Stimulated activated CD4-positive, alpha-beta T cell treated with anti-CD3 and anti-CD28 coated beads, Interleukin-2, amount 100 ng/mL, for 4 hours (primary cell): ENCODE data around the gene LIMD2.
A peak's percentile ranks its signal among the peaks of the same experiment; 100 is the strongest.

Experiments
- DNase-seq: peaks from one replicate; pipeline ENCODE4 v3.0.0-alpha.2; 2020; ENCODE audit warnings: low read depth

The LIMD2 gene

DNA sequence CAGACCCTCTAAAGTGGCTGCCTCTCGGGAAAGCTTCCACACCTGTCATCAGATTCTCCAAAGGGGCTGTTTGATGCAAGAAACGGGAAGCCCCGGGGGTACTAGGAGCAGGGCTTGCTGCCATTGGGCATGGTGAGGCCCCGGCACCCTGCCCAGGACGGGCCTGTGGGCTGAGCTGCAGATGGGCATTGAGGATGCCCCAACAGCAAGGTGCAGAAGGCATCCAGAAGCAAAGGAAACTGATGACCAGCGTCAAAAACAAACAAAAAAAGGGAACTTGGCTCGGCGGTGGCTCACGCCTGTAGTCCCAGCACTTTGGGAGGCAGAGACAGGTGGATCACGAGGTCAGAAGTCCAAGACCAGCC lies 1.5 kb upstream of the LIMD2 start:
- no peak for DNase-seq

DNA sequence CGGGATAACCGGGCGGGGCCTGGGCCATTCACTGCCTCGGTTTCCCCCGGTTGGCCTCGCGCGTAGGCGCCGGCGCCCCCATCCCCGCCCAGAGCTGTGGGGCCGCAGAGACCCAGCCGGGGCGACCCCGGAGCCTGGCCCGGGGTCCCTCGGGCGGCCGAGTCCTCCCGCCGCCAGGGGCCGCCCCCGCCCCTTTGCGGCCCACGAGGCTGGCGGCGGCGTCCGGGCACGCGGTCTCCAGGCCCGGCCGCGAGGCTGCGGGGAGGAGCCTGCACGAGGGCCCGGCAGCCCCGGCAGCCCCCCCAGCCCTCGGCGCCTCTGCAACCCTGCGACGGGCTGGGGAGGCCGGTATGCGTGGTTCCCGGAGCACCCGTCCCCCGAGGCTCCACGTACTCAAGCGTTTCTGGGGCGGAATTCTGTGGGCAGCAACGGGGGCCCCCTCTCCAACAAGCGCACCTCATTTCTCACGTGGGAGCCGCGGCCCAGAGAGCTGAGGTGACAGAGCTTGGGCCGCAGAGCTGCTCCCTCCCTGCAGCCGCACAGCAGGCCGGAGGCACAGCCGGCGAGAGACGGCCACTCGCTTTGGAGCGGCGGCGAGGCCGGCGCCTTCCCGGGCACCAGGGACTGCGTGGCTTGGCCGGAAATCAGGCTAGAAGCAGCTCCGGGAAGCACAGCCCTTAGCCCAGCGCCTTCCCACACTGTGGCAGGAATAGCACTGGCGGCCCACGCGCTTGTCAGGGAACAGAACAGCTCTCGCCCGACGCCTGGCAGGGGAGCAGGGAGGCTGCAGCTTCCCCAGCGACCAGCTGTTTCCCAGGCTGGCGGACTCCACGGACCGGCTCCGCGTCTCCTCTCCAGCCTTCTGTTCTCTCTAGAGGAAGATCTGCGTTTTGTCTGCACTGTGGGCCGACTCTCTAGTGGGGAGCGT lies 867 bp upstream of the LIMD2 start:
- DNase-seq, result no peak

DNA sequence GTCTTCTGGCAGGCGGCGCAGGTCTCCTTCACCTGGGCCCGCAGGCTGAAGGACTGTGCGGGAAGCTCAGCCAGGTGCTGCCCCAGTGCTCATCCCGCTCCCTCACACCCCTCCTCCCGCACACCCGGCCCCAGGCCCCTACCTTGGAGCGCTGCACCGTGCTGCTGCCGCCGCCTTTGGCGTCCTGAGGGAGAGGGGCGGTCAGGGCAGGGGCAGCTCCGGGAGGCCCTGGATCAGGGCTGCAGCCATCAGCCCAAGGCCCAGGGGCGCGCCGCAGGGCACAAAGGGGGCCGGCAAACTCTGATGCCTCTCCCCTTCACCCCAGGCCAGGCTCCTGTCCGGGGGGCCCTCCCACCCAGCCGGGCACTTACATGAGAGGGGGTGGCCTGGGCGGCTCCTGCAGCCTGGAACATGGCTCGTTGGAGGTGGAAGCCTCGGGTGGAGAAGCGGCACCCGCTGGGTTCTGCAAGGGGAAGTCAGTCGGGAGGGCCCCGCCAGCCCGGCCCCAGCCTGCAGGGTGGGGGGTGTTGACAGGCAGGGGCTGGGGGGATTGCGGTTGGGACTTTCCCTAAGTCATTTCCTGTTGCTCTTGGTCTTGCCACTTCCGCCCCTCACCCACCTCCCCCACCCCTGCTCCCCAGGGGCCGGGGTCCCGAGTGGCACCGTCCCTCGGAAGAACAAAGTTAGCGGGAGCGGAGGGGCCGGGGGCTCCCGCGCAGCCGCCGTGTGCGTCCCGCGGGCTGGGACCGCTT lies 863 bp downstream of the LIMD2 start:
- peak; percentile 74 for DNase-seq

DNA sequence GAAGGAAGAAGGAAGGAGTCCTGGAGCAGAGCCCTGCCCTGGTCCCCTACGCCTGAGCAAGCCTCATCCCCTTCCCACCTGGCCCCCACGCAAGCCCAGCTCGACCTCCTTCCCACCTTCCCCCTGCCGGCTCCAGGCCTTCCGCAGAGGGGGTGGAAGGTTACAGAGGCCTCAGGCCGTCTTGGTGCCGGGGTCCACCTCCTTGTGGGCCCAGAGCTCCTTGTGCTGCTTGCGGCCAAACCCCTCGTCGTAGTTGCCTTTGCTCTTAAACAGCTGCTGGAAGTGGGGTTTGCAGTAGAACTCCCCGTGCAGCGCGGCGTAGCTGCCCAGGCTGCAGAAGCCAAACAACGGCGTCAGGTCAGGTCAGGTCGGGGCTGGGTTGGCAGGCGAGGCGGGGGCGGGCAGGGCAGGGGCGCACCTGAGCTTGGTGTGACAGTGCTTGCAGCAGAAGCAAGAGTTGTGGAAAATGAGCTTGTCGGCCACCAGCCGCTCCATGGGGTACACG lies 1.5 kb downstream of the LIMD2 start:
- DNase-seq, result no peak

DNA sequence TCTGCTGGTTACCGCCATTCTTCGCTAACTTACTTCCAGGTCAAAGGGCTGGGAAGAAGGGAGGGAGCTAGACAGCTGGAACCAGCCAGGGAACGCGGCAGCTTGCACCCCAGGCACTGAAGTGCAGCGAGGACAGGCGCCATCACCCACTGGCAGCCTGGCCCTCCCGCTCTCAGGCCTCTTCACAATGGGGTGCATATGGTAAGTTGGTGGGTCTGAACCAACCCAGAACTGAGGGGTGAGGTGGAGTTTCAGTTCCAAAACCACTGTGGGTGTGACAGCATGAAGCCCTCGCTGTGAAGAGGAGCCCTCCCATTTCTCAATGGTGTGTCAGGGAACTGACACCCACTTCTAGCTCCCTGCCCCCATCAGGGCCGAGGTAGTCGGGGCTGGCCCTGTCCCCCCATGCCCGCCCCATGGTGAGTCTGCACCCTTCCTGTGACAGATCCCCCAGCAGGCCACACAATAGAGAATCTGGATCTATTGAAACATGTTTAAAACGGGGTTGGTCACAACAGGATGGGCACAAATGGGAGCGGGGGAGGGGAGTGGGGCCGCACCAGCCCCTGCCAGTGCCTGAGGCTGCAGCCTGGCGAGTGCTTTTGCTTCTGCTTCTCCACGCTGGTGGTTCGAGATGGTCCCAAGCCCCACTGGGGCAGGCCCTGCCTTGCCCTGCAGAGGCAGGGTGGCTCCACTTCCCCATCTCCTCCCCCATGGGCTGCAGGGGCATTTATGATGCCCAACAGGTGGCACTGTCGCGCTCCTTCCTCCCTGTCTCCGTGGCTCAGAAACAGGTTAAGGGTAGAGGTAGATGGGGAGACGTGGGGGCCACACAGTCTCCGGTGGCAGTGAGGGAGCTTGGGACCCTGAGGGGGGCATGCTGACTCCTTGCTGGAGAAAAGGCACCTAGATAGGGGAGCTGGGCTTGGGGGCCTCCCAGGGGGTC lies 2.3 kb downstream of the LIMD2 start:
- peak; percentile 69 for DNase-seq

DNA sequence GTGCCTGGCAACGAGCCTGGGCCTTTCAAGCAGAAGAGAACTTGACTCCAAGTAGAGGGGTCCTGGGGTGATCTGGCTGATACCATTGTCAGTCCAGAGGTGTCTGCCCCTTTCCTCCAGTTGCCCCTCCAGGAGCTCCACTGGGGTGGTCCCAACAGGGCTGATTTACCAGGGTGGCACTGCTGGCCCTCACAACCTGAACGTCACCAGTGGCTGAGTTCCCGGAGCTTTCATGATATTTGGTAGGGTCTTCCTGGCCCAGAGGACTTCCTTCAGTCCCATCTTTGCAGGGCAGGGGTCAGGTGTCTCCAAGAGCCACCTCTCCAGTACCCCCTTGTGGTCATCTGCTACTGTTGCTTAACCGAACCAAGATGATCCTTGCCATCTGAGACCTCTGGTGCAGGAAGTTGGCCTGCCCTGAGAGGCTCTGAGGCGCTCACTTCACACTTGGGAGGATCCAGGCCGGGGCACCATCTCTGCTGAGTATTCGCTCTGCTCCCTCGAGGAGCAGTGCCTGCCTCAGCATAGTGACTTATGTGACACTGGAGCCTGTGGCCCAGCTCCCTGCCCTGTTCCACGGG lies 3.5 kb downstream of the LIMD2 start:
- DNase-seq, result no peak

DNA sequence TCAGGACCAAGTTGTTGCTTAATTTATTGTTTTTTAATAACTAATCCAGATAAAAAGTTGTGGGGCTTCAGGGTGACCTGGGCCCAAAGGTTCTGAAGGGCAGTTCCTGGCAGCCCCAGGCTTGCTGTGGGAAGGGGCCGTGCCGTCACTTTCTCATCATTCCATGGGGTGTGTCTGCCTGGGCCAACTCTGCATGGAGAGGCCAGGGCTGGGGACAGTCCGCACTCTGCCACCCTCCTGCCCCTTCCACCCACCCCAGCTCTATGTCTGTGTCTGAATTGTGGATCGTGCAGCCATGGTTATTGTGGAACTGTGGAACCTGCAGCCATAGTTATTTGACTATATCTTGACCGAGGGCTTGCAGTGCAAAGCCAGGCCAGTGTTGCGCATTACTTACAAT lies 4.0 kb downstream of the LIMD2 start:
- DNase-seq, result no peak

DNA sequence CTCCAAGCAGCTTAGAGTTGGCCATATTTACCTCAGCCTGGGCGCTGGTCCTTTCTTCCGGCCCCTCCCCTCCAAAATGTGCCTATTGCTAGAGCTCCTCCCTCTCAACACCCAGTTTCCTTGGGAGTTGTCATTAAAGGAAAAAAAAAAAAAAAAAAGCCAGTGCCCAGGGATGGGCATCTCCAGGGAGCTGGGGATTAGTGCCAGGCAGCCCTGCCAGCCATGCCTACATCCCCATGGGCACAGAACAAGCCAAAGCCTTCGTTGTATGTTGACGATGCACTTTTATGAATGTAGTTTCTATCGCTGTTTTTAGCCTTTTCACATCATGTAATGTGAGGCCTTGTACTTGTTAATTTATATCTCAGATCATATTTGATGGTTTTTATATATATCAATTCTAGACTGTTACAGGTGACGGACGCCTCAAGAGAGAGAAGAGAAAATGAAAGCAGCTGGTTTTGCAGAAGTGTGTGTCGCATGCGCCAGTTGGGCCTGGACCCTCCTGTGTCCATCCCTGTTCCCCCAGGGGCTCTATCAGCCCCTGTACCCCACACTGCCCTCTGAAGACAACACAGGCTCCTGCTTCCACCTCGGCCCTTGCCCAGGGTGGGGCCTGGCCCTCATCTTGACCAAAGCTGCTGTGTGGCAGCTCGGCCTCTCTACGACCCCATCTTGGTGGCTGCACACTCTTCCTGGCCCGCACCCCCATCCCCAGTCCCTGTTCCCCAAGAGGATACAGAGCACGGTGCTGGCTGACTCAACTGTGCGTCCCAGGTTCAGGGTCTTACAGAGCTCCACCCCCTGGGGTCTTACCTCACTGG lies 4.8 kb downstream of the LIMD2 start:
- DNase-seq, result no peak

DNA sequence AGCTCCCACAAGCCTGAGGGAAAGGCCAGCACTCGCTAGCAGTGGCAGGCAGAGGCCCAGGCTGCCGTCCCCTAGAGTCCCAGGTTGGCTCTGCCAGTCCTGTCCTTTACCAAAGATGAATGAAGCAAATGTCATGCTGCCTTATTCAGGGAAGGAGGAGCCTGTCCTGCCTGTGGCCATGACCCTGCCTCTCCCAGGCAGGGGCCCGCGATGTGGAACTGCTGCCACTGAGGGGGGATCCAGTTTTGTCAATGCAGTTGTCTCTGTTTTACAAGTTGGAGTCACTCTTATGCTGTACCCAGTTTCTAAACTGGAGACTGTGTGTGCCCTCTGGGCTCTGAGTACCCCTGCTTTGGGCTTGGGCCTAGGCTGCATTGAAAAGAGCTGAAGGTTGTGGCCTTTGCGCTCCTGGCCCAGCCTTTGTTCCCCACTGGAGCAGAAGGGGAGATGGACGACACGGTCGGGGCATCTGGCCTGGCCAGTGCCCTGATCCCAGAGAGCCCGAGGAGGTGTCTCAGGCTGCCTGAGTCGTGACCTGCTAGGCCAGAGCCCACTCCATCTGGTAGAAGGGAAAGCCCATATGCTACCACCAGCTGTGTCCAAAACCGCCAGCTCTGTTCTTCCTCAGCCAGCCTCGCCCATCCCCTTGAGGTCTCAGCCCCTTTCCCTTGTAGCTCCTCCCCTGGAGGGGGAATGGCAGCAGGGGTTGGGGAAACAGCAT lies 5.5 kb downstream of the LIMD2 start:
- DNase-seq, result no peak

DNA sequence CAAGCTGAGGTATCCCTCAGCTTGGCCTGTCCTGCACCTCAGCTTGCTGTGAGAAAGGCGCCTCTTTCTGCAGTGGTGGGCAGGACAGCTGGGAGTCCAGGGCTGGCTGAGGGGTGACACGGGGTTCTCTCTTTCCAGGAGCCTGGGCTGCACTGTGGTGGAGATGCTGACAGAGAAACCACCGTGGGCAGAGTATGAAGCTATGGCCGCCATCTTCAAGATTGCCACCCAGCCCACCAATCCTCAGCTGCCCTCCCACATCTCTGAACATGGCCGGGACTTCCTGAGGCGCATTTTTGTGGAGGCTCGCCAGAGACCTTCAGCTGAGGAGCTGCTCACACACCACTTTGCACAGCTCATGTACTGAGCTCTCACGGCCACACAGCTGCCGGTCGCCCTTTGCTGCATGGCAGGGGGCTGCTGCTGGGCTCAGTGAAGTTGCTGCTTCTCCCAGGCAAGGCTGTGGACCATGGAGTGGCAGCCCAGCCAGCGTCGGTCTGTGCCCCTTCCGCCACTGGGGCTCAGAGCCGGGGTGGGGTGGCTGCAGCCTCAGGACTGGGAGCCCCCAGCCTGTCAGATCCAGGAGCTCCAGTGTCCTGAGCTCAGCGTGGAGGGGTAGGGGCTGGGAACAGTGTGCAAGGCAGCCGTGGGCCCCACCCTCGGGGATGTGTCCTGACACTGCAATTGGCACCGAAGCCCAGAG lies 6.4 kb downstream of the LIMD2 start:
- DNase-seq, result no peak

DNA sequence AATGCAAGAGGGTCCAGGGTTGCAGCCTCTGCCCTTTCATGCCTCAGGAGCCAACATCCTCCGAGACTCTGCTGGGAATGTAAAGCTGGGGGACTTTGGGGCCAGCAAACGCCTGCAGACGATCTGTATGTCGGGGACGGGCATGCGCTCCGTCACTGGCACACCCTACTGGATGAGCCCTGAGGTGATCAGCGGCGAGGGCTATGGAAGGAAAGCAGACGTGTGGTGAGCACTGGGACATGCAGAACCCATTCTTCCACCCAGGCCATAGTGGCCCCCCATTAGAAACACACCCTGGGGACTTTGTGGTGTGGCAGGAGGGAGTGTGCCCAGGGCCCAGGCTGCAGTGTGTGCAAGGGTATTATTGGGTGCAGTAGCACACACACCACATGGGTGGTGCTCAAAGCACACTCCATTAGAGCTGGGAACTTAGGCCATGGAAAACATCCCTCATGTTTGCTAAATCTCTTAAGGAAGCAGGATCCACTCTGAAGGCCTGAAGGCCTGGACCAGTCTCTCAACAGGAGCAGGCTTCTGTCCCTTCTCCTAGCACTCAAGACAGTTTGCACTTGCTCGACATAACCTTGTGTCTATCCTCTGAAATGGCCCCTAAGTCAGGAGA lies 7.6 kb downstream of the LIMD2 start:
- DNase-seq, result no peak

DNA sequence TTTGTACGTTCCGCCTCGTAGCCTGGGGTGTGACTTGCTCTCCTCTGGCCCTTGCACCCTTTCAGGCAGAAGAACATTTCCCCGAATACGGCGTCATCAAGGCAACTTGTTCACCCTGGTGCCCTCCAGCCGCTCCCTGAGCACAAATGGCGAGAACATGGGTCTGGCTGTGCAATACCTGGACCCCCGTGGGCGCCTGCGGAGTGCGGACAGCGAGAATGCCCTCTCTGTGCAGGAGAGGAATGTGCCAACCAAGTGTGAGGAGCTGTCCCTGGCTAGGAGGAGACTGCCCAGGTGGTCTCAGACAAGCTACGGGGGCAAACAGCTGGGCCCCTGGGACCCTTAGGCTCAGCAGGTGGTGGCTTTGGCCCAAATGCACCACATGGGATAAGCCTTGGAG lies 10.4 kb downstream of the LIMD2 start:
- DNase-seq, result no peak

DNA sequence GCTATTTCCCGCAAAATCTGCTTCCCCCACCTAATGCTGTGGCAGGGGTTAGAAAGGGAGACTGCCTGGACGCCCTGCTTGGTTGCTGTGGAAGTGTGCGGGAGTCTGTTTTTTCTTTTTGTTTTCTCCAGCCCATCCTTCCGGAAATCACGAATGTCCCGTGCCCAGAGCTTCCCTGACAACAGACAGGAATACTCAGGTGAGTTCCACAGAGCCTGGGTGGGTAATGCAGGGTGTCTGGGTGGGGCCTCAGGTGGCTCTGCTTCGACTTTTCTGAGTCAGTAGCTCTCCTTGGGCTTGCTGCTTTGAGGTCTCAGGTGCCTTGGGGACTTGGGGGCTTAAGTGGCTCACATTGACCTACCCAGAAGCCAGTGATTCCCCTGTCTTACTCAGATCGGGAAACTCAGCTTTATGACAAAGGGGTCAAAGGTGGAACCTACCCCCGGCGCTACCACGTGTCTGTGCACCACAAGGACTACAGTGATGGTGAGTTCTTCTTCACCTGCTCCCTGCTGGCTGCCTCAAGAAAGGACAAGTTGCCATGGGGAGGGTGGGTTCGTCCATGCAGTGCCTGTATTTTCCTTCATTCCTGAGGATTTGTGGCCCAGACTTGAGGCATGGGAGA lies 11.4 kb downstream of the LIMD2 start:
- DNase-seq, result no peak

DNA sequence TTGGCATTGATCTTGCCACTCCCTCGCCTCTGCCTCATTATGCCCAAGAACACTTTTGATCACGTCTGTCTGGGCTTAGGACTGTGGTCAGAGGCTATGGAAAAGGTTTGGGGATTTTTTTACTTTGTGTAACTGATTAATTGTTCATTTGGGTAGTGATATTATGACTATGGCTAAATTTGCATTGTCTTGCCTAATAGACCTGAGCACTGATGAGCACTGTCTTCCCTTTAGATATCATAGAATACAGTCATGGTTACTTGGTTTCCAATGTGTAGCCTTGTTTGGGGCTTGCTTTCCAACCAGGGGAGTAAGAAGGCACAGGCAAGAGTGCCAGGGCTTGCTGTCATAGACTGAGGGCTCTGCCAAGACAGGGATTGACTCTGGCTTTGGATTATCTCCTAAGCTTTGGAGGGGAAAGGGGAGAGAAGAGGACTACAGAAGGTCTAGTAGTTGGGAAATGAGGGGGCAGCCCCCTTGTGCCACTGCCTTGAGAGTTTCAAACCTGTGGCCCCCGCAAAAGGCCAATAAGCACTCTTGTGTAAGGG lies 13.7 kb downstream of the LIMD2 start:
- no peak for DNase-seq

DNA sequence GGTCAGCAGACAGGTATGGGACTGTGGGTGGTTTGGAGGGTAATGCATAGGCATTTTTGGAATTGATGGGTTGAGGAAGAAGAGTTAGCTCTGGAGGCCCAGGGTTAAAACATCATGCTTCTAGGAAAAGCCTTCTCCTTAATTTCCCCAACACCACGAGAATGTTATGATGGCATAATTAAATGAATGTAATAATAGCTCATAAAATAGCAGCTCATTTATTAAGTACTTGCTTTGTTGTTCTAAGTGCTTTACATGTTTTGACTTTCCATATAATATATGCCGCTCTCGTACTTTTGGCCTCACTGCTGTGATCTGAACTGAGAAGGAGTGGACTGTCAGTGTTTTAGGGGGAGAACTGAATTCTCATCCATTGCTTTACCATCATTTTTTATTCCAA lies 14.3 kb downstream of the LIMD2 start:
- no peak for DNase-seq

DNA sequence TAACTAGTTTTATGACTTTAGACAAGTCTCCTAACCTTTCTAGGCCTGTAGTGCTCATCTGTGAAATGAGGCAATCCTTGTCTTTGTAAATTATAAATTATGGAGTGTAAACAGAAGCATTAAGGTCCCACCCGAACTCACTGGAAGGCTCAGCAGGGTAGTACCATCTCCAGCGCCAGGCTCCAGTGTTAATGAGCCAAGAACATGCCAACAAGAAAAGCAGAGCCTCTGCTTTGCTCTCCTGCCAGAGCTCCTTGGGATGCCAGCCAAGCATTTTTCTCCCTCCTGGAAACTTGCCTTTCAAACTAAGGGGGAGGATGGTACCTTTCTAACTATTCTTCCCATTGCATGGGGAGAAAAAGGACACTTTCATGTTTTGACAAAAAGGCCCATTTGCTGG lies 14.9 kb downstream of the LIMD2 start:
- no peak for DNase-seq

DNA sequence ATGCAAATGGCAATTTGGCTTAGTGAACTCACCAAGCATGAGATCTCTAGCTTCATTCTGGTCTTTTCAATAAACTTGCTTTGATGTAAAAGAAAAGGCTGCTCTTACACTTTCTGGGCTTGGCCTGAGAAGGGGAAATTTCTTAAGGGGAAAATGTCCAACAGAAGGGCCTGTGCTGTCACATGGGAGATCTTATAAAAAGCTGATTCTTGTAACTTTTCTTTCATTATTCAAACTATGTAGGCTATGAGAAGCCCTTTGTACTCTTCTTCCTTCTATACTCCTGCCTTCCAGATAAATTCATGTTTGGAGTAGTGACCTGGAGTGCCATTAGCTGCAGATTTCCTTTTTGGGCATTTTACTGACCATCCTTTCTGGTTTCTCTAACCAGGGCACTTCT lies 16.9 kb downstream of the LIMD2 start:
- DNase-seq, result no peak

DNA sequence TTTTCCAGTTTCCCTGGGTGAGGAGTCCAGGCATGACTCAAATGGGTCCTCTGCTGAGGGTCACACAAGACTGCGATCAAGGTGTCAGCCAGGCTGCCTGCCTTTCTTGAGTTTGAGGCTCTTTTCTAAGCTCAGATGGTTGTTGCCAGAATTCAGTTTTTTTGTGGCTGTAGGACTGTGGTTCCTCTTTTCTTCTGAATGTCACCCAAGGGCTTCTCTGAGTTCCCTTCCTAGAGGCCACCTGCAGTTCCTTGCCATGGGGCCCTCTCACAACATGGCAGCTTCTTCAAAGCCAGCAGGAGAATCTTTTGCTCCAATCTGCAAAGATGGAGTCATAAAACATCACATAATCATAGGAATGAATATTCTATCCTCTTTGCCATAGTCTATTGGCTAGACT lies 17.5 kb downstream of the LIMD2 start:
- no peak for DNase-seq
